Panc1 (cell line): ENCODE data around the gene ISY1.

ENCODE experiments used
- POLR2AphosphoS5 ChIP-seq: IDR thresholded peaks from 2 replicates; pipeline ENCODE4 v1.6.1; 2012; ENCODE audit warnings: mild to moderate bottlenecking, low read depth, low read length, moderate library complexity
- REST ChIP-seq, 2 experiments: IDR thresholded peaks; 2 replicates each; pipeline ENCODE4 v1.6.1; 2011 to 2012; ENCODE audit warnings: low read depth in 2 of 2, control low read depth in 1 of 2, low read length in 1 of 2, mild to moderate bottlenecking in 1 of 2, moderate library complexity in 1 of 2; ENCODE audit not compliant: insufficient read depth in 1 of 2
- SIN3A ChIP-seq: IDR thresholded peaks from 2 replicates; pipeline ENCODE4 v1.6.1; 2012; ENCODE audit warnings: low read depth, mild to moderate bottlenecking, low read length, moderate library complexity, borderline replicate concordance; ENCODE audit not compliant: insufficient read depth
- TCF7L2 ChIP-seq: IDR thresholded peaks from 2 replicates; pipeline ENCODE4 v1.6.1; 2011; ENCODE audit warnings: mild to moderate bottlenecking, low read depth, low read length, inconsistent platforms
- TF ChIP-seq, protein P1 (sequence below): fragments of 450-650 bp; IDR thresholded peaks from 2 replicates; pipeline ENCODE4 v1.5.1; 2017; ENCODE audit warnings: mild to moderate bottlenecking

DNA sequence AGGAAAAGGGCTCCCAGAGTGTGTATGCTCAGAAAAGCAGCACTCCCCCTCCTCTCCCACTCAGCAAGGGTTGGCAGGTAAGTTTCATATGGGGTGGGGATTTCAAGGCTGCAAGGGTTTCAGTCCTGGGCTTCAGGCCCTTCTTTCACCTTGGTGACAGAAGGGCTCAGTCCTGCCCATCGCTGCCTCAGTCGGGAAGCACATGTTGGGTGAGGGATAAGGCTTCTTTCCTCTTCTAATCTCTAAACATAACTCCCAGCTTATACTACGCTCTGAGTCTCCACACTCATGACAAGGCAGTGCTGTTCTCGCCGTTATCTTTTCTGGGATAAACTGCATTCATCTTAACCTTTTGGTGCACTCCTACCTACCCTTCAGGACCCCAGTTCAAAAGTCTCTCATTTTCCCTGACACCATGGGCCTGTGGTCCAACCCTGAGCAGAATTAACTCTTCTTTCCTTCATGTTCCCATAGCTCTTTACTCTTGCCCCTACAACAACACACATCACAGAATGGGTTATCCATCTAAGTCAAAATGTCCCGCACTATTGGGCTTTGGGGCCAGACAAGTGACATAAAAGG is 56.3 kb downstream of the ISY1 start:
- TF ChIP-seq, protein P1, sequence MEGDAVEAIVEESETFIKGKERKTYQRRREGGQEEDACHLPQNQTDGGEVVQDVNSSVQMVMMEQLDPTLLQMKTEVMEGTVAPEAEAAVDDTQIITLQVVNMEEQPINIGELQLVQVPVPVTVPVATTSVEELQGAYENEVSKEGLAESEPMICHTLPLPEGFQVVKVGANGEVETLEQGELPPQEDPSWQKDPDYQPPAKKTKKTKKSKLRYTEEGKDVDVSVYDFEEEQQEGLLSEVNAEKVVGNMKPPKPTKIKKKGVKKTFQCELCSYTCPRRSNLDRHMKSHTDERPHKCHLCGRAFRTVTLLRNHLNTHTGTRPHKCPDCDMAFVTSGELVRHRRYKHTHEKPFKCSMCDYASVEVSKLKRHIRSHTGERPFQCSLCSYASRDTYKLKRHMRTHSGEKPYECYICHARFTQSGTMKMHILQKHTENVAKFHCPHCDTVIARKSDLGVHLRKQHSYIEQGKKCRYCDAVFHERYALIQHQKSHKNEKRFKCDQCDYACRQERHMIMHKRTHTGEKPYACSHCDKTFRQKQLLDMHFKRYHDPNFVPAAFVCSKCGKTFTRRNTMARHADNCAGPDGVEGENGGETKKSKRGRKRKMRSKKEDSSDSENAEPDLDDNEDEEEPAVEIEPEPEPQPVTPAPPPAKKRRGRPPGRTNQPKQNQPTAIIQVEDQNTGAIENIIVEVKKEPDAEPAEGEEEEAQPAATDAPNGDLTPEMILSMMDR = no peak
- TF ChIP-seq POLR2AphosphoS5 = no peak
- TF ChIP-seq REST (IDR thresholded peaks at IDR 0.05; ENCODE audit: insufficient read depth in 1 of 2, low read depth in 2 of 2, low read length in 1 of 2) = no peak
- no peak for TF ChIP-seq TCF7L2
- no peak for TF ChIP-seq SIN3A
